Measurements from ENCODE around the gene CYTH2.

- TF ChIP-seq CTCF (IDR thresholded peaks at IDR 0.05) (no peak), POLR2A (IDR thresholded peaks at IDR 0.05) (no peak)
Observed at GRCh38 chr19:48513289-48514122, 44.3 kb downstream of the CYTH2 start.
